Endothelial cell (in vitro differentiated cells): ENCODE data around the gene LIN28B. TPM values are rescaled to one million over a fixed set of nuclear protein-coding genes. Genes with fewer than 3 reads are reported as not detected.
A peak's percentile ranks its signal among the peaks of the same experiment; 100 is the strongest.
"Not testable (repeated sequence)": the region's sequence is repeated elsewhere in the genome, so short reads cannot be mapped to it uniquely, and the experiment has no call there.

Experiments used
- DNase-seq: peaks from one replicate; pipeline ENCODE4 v3.0.0; 2021; ENCODE audit warnings: low spot score
- H3K27ac Mint-ChIP-seq: one replicate; pipeline ENCODE4 v1.8.0; 2021; ENCODE audit warnings: mixed read lengths, inconsistent platforms; ENCODE audit not compliant: unreplicated experiment
- H3K27me3 Mint-ChIP-seq: one replicate; pipeline ENCODE4 v1.8.0; 2021; ENCODE audit warnings: mild to moderate bottlenecking, moderate library complexity, mixed read lengths, inconsistent platforms; ENCODE audit not compliant: unreplicated experiment
- H3K36me3 Mint-ChIP-seq: one replicate; pipeline ENCODE4 v1.8.0; 2021; ENCODE audit warnings: mild to moderate bottlenecking, low read depth, mixed read lengths, inconsistent platforms; ENCODE audit not compliant: unreplicated experiment
- H3K4me1 Mint-ChIP-seq: one replicate; pipeline ENCODE4 v1.8.0; 2021; ENCODE audit warnings: mild to moderate bottlenecking, mixed read lengths, inconsistent platforms; ENCODE audit not compliant: unreplicated experiment
- H3K4me3 Mint-ChIP-seq: one replicate; pipeline ENCODE4 v1.8.0; 2021; ENCODE audit warnings: mild to moderate bottlenecking, mixed read lengths, inconsistent platforms; ENCODE audit not compliant: unreplicated experiment
- H3K9me3 Mint-ChIP-seq: one replicate; pipeline ENCODE4 v1.8.0; 2021; ENCODE audit warnings: mixed read lengths, inconsistent platforms; ENCODE audit not compliant: unreplicated experiment
- total RNA-seq: library from RNA; stranded (reverse); fragmentation: NEBNext Ultra II Directional; extraction: Animal tissue kit (Norgen Biotek cat#: 25700); gene quantifications from one replicate; pipeline ENCODE4 v1.2.1, GENCODE V29; 2021; ENCODE audit not compliant: unreplicated experiment
- TF ChIP-seq, protein P1 (sequence below): fragments of 200-600 bp; sonication (generic); IDR thresholded peaks from one replicate; pipeline ENCODE4 v1.5.0; 2021; ENCODE audit warnings: antibody characterized with exemption; ENCODE audit not compliant: unreplicated experiment

LIN28B gene
- total RNA-seq, 1 donor from 2014 or later = 36.9 TPM

DNA sequence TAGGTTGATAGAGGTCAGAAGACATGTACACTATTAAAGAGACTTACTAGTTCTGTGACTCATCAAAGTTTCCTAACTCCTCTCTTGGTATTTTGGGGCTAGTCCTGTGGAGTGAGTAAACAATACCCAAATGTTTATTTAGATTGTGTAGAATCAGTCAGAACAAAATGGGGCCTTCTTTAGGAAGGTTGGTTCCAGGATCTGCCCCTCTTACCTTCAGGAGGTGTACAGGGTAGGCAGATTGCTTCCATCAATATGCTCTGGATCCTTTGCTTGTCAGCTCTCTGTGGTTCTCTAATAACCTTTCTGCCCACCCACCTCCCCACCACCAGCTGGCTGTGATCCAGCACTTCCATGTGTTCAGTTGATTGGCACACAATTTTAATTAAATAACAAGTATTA is 115.9 kb downstream of the LIN28B start:
- Mint-ChIP-seq H3K27me3 (no peaks in the 10 kb centered on the region), H3K27ac (no peak overlapping the region), H3K4me3 (no peak overlapping the region), H3K9me3 (no peaks in the 10 kb centered on the region), H3K4me1 (peaks cover 2% of the 10 kb centered on the region), H3K36me3 (no peaks in the 10 kb centered on the region)
- TF ChIP-seq, protein P1, sequence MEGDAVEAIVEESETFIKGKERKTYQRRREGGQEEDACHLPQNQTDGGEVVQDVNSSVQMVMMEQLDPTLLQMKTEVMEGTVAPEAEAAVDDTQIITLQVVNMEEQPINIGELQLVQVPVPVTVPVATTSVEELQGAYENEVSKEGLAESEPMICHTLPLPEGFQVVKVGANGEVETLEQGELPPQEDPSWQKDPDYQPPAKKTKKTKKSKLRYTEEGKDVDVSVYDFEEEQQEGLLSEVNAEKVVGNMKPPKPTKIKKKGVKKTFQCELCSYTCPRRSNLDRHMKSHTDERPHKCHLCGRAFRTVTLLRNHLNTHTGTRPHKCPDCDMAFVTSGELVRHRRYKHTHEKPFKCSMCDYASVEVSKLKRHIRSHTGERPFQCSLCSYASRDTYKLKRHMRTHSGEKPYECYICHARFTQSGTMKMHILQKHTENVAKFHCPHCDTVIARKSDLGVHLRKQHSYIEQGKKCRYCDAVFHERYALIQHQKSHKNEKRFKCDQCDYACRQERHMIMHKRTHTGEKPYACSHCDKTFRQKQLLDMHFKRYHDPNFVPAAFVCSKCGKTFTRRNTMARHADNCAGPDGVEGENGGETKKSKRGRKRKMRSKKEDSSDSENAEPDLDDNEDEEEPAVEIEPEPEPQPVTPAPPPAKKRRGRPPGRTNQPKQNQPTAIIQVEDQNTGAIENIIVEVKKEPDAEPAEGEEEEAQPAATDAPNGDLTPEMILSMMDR = no peak
- no peak for DNase-seq

DNA sequence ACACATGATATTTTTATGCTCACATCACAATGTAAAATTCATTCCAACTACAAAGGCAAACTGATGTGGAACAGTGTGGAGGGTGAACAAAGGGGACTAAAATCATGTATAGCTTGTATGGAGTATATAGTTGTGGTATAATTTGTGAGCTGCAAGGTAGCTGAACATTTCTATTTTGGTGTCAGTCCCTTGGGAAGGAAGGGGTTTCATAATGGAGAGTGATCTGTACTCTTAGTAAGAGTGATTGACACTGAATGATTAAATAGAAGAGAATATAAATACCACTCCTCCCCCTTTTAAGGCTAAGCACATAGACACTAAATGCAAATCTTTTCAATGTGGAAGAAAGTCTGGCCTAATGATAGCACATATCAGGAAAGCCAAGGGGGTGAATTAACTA is 118.3 kb downstream of the LIN28B start:
- no peak for DNase-seq
- Mint-ChIP-seq H3K27ac (no peak overlapping the region), H3K9me3 (no peaks in the 10 kb centered on the region), H3K4me1 (no peaks in the 10 kb centered on the region), H3K36me3 (peaks cover 4% of the 10 kb centered on the region), H3K27me3 (no peaks in the 10 kb centered on the region), H3K4me3 (no peak overlapping the region)
- TF ChIP-seq, protein P1 = no peak

DNA sequence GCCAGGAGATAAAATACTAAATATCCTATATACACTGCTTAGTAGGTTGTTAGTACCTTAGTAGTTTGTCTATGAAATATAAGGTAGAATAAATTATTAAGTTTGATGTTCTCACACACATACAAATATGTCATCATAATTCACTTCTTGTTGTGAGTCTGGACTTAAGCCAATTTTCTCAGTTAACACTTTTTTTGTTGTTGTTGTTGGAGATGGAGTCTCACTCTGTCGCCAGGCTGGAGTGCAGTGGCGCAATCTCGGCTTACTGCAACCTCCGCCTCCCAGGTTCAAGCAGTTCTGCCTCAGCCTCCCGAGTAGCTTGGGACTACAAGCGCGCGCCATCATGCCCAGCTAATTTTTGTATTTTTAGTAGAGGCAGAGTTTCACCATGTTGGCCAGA is 119.5 kb downstream of the LIN28B start:
- not testable (repeated sequence) for H3K27me3 Mint-ChIP-seq, H3K27ac Mint-ChIP-seq, H3K36me3 Mint-ChIP-seq, DNase-seq, H3K4me1 Mint-ChIP-seq, H3K9me3 Mint-ChIP-seq, H3K4me3 Mint-ChIP-seq

DNA sequence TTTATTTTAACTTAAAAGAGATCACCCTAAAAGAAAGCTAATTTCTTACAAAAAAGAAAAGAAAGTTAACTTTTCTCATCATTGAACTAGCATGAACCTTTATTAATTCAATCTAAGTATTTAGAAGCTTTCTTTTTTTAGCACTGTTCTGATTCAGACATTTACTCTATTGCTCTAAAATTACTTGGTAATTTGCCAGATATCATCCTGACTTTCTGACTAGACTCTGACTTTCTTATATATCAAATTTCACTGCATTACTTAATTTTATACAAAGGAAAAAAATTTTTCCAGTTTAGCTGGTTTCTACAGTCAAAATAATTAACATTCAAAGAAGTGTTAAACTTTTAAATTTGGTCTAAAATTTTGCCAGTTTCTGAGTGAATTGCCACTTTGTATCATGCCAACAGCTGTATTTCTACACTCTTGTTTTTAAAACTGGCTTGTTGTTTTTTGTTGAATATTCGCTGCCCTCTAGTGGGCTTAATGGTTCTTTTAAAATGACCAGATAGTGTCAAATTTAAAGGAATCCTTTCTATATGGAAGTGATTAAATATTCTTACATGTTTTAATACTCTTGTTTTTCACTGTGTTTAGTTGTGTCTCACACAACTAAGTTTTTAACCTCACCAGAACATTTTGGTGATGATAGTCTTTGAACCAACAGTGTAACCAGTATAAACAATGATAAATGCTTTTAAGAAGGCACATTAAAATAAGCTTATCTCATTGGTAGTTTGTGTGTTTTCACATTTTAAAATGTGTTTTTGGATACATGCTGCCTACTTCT is 120.9 kb downstream of the LIN28B start:
- no peak overlapping the region for H3K27ac Mint-ChIP-seq
- H3K4me3 Mint-ChIP-seq = no peak overlapping the region
- no peaks in the 10 kb centered on the region for H3K27me3 Mint-ChIP-seq
- H3K4me1 Mint-ChIP-seq = no peaks in the 10 kb centered on the region
- no peak for DNase-seq
- H3K36me3 Mint-ChIP-seq = peaks cover 4% of the 10 kb centered on the region
- no peaks in the 10 kb centered on the region for H3K9me3 Mint-ChIP-seq
- TF ChIP-seq, protein P1 = peak; percentile 71

DNA sequence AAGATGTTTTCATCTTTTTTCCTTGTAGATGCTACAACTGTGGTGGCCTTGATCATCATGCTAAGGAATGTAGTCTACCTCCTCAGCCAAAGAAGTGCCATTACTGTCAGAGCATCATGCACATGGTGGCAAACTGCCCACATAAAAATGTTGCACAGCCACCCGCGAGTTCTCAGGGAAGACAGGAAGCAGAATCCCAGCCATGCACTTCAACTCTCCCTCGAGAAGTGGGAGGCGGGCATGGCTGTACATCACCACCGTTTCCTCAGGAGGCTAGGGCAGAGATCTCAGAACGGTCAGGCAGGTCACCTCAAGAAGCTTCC is 121.4 kb downstream of the LIN28B start:
- no peaks in the 10 kb centered on the region for H3K4me1 Mint-ChIP-seq
- H3K9me3 Mint-ChIP-seq = no peaks in the 10 kb centered on the region
- H3K27me3 Mint-ChIP-seq = no peaks in the 10 kb centered on the region
- no peak for DNase-seq
- TF ChIP-seq, protein P1 = no peak
- H3K27ac Mint-ChIP-seq = no peak overlapping the region
- peaks cover 4% of the 10 kb centered on the region for H3K36me3 Mint-ChIP-seq
- H3K4me3 Mint-ChIP-seq = no peak overlapping the region
